Activated CD8-positive, alpha-beta T cell treated with anti-CD3 and anti-CD28 coated beads for 36 hours (primary cell): ENCODE data around the gene TUBG1. TPM values are rescaled to one million over a fixed set of nuclear protein-coding genes. Genes with fewer than 3 reads are reported as not detected.
A peak's percentile ranks its signal among the peaks of the same experiment; 100 is the strongest.

Experiments used
- ATAC-seq: fragments of 200-7000 bp; cut with Tn5 transposase; one replicate; pipeline ENCODE4 v1.10.0; 2021; ENCODE audit warnings: mild to moderate bottlenecking, moderate library complexity
- CTCF ChIA-PET: fragments of 350-600 bp; sonication (Branson Sonifier 250); formaldehyde crosslinking; loops from one replicate; lab custom pipeline; 2021; ENCODE audit warnings: antibody characterized with exemption; lab: Charles Lee
- POLR2A ChIA-PET: fragments of 350-600 bp; sonication (Branson Sonifier 250); formaldehyde crosslinking; loops from one replicate; lab custom pipeline; 2021; ENCODE audit warnings: antibody characterized with exemption; lab: Charles Lee
- DNase-seq: peaks from one replicate; pipeline ENCODE4 v3.0.0-alpha.2; 2020
- H3K27ac Mint-ChIP-seq: one replicate; pipeline ENCODE4 v1.8.0; 2021; ENCODE audit warnings: mild to moderate bottlenecking, mixed read lengths
- H3K27me3 Mint-ChIP-seq: one replicate; pipeline ENCODE4 v1.8.0; 2021; ENCODE audit warnings: mixed read lengths
- H3K36me3 Mint-ChIP-seq: one replicate; pipeline ENCODE4 v1.8.0; 2021; ENCODE audit warnings: low read depth, mixed read lengths
- H3K4me1 Mint-ChIP-seq: one replicate; pipeline ENCODE4 v1.8.0; 2021; ENCODE audit warnings: low read depth, mixed read lengths
- H3K4me3 Mint-ChIP-seq: one replicate; pipeline ENCODE4 v1.8.0; 2021; ENCODE audit warnings: mild to moderate bottlenecking, moderate library complexity, mixed read lengths
- H3K9me3 Mint-ChIP-seq: one replicate; pipeline ENCODE4 v1.8.0; 2021; ENCODE audit warnings: mixed read lengths
- CTCF ChIP-seq: fragments of 200-600 bp; IDR thresholded peaks from one replicate; pipeline ENCODE4 v1.8.0; 2022; ENCODE audit warnings: antibody characterized with exemption, mild to moderate bottlenecking
- intact Hi-C: fragments of 100-400 bp; cut with micrococcal nuclease; formaldehyde crosslinking; loops from one replicate; pipeline ENCODE4 v1.10.0; 2022
- total RNA-seq, 2 experiments: library from RNA; stranded (reverse); gene quantifications; one replicate each; pipeline ENCODE4 v1.2.3, GENCODE V29; 2021

The TUBG1 gene
- total RNA-seq, 2 experiments from 2014 or later: 79.5 to 82.4 TPM

- Mint-ChIP-seq H3K4me1 (peaks cover 4% of the 10 kb centered on the region), H3K36me3 (peaks cover 15% of the 10 kb centered on the region), H3K27me3 (no peaks in the 10 kb centered on the region), H3K9me3 (no peaks in the 10 kb centered on the region), H3K4me3 (no peak overlapping the region), H3K27ac (no peak overlapping the region)
- ATAC-seq: no peak
- TF ChIP-seq CTCF: no peak
- ChIA-PET POLR2A (interaction anchor here (1.4 to 1.9 kb wide), 2 partner anchors 13 to 37 kb away, joined by 4 to 7 read pairs; partner anchors contain the start of gene PSMC3IP), CTCF (interaction anchor here (0.9 to 3.6 kb wide), 2 partner anchors 9 to 13 kb away, joined by 3 to 22 read pairs; partner anchors contain the start of gene PSMC3IP)
- DNase-seq: no peak
- intact Hi-C loops: no loop called here
Observed at GRCh38 chr17:42591411-42591810, 18.1 kb upstream of the TUBG1 start.

GRCh38 chr17:42596386-42596785, 13.1 kb upstream of the TUBG1 start:
- Mint-ChIP-seq H3K4me1 (peaks cover 18% of the 10 kb centered on the region), H3K27me3 (no peaks in the 10 kb centered on the region), H3K9me3 (no peaks in the 10 kb centered on the region), H3K27ac (peak overlapping the region; percentile 53), H3K36me3 (peaks cover 6% of the 10 kb centered on the region), H3K4me3 (no peak overlapping the region)
- ChIA-PET POLR2A (interaction anchor here (1.1 kb wide), 1 partner anchor 19 kb away, joined by 4 read pairs; the partner anchor contains the start of gene PSMC3IP), CTCF (no interaction called here)
- no peak for DNase-seq
- no peak for TF ChIP-seq CTCF
- intact Hi-C loops: no loop called here
- ATAC-seq: no peak

GRCh38 chr17:42598905-42599304, 10.6 kb upstream of the TUBG1 start:
- TF ChIP-seq CTCF: no peak
- intact Hi-C loops: no loop called here
- Mint-ChIP-seq H3K4me3 (no peak overlapping the region), H3K4me1 (peaks cover 25% of the 10 kb centered on the region), H3K27ac (no peak overlapping the region), H3K36me3 (peaks cover 9% of the 10 kb centered on the region), H3K27me3 (no peaks in the 10 kb centered on the region), H3K9me3 (no peaks in the 10 kb centered on the region)
- DNase-seq (no peak), ATAC-seq (no peak)
- ChIA-PET CTCF (interaction anchor here (2.1 to 6.1 kb wide), 3 partner anchors 9 to 165 kb away, joined by 6 to 46 read pairs (median 7); partner anchors contain the start of gene PSMC3IP), POLR2A (interaction anchor here (1.0 to 1.7 kb wide), 2 partner anchors 9 to 22 kb away, joined by 4 to 9 read pairs; no protein-coding TSS in a partner anchor)

- no peak for DNase-seq
- POLR2A ChIA-PET: no interaction called here
- peaks cover 53% of the 10 kb centered on the region for H3K4me1 Mint-ChIP-seq
- H3K36me3 Mint-ChIP-seq: peaks cover 7% of the 10 kb centered on the region
- TF ChIP-seq CTCF: no peak
- H3K4me3 Mint-ChIP-seq: no peak overlapping the region
- CTCF ChIA-PET: interaction anchor here (6.1 kb wide), 1 partner anchor 25 kb away, joined by 46 read pairs; the partner anchor contains the start of gene PSMC3IP
- intact Hi-C loops: no loop called here
- H3K9me3 Mint-ChIP-seq: no peaks in the 10 kb centered on the region
- no peaks in the 10 kb centered on the region for H3K27me3 Mint-ChIP-seq
- peak overlapping the region; percentile 16 for H3K27ac Mint-ChIP-seq
- ATAC-seq: no peak
Observed at GRCh38 chr17:42603318-42603717, 6.2 kb upstream of the TUBG1 start.

- peak overlapping the region; percentile 97 for H3K27ac Mint-ChIP-seq
- H3K36me3 Mint-ChIP-seq: peaks cover 19% of the 10 kb centered on the region
- intact Hi-C loops: no loop called here
- no peak for TF ChIP-seq CTCF
- H3K4me3 Mint-ChIP-seq: peak overlapping the region; percentile 99
- ATAC-seq (no peak), DNase-seq (no peak)
- ChIA-PET CTCF (interaction anchor here (1.3 to 3.3 kb wide), 7 partner anchors 10 to 321 kb away, joined by 3 to 33 read pairs (median 6); partner anchors contain the start of genes PSMC3IP and TUBG2), POLR2A (interaction anchor here (0.6 to 1.6 kb wide), 8 partner anchors 9 to 77 kb away, joined by 3 to 9 read pairs (median 4); no protein-coding TSS in a partner anchor)
- no peaks in the 10 kb centered on the region for H3K9me3 Mint-ChIP-seq
- H3K27me3 Mint-ChIP-seq: no peaks in the 10 kb centered on the region
- peaks cover 42% of the 10 kb centered on the region for H3K4me1 Mint-ChIP-seq
Observed at GRCh38 chr17:42607769-42608168, 1.7 kb upstream of the TUBG1 start.
